Measurements from ENCODE around the gene SPHK2.
"Not testable (repeated sequence)": the region's sequence is repeated elsewhere in the genome, so short reads cannot be mapped to it uniquely, and the experiment has no call there.

The SPHK2 gene

DNA sequence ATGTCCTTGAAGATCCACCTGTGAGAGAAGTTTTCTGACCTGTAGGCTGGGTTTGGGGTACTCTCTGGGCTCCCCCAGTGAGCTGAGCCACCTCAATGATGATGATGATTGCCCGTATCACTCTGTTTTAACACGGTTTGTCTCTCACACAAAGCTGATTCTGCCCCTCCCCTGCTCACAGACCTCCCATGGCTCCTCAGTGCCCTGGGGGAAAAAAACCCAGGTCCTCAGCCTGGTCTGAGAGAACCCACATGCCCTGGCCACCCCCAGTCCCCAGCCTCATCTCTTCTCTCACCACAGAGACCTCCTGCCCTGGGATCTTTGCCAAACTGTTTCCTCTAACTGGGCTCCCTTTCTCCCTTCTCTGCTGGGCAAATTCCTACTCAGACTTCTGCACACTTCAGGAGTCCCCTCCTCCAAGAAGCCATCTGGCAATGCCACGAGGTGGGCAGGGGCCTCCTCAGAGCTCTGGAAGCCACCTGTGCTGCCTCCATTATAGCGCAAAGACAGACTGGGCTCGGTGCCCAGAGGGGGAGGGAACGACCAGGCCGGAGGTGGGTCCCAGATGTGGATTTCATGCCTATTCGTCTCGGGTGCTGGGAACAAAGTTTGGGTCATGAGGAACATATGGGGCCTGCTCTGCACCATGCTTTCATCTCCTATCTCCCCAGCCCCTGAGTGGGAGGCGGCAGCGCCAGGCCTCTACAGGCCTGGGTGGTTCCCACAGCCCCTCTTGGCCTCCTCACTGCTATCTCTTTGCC is 35.2 kb downstream of the SPHK2 start:
- Histone ChIP-seq H3K27me3 (ENCODE audit: insufficient read depth, poor library complexity, severe bottlenecking) (no peaks in the 10 kb centered on the region), H3K27ac (replicated peaks) (no peak overlapping the region), H3K4me3 (replicated peaks; ENCODE audit: insufficient read depth, low read length) (no peak overlapping the region)
- TF ChIP-seq SPI1 (IDR thresholded peaks at IDR 0.05; ENCODE audit: borderline replicate concordance, low read depth) (no peak), POLR2AphosphoS5 (IDR thresholded peaks at IDR 0.05; ENCODE audit: low read depth) (no peak), GABPA (IDR thresholded peaks at IDR 0.05; ENCODE audit: low read depth) (no peak), REST (IDR thresholded peaks at IDR 0.05; ENCODE audit: insufficient replicate concordance, low read depth) (no peak)
- TF ChIP-seq, protein P1, sequence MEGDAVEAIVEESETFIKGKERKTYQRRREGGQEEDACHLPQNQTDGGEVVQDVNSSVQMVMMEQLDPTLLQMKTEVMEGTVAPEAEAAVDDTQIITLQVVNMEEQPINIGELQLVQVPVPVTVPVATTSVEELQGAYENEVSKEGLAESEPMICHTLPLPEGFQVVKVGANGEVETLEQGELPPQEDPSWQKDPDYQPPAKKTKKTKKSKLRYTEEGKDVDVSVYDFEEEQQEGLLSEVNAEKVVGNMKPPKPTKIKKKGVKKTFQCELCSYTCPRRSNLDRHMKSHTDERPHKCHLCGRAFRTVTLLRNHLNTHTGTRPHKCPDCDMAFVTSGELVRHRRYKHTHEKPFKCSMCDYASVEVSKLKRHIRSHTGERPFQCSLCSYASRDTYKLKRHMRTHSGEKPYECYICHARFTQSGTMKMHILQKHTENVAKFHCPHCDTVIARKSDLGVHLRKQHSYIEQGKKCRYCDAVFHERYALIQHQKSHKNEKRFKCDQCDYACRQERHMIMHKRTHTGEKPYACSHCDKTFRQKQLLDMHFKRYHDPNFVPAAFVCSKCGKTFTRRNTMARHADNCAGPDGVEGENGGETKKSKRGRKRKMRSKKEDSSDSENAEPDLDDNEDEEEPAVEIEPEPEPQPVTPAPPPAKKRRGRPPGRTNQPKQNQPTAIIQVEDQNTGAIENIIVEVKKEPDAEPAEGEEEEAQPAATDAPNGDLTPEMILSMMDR (IDR thresholded peaks at IDR 0.05; ENCODE audit: insufficient read depth, low read length): no peak
- DNase-seq (ENCODE audit: low read depth in 1 of 2, low spot score in 1 of 2): no peak

- TF ChIP-seq SPI1 (IDR thresholded peaks at IDR 0.05; ENCODE audit: borderline replicate concordance, low read depth) (no peak), REST (IDR thresholded peaks at IDR 0.05; ENCODE audit: insufficient replicate concordance, low read depth) (no peak), POLR2AphosphoS5 (IDR thresholded peaks at IDR 0.05; ENCODE audit: low read depth) (no peak), GABPA (IDR thresholded peaks at IDR 0.05; ENCODE audit: low read depth) (no peak)
- TF ChIP-seq, protein P1 (IDR thresholded peaks at IDR 0.05; ENCODE audit: insufficient read depth, low read length): no peak
- no peaks in the 10 kb centered on the region for H3K27me3 ChIP-seq (ENCODE audit: insufficient read depth, poor library complexity, severe bottlenecking)
- no peak overlapping the region for H3K27ac ChIP-seq (replicated peaks)
- DNase-seq (ENCODE audit: low read depth in 1 of 2, low spot score in 1 of 2): no peak
- no peak overlapping the region for H3K4me3 ChIP-seq (replicated peaks; ENCODE audit: insufficient read depth, low read length)
Measured at GRCh38 chr19:48656840-48657474, 37.7 kb downstream of the SPHK2 start.

DNA sequence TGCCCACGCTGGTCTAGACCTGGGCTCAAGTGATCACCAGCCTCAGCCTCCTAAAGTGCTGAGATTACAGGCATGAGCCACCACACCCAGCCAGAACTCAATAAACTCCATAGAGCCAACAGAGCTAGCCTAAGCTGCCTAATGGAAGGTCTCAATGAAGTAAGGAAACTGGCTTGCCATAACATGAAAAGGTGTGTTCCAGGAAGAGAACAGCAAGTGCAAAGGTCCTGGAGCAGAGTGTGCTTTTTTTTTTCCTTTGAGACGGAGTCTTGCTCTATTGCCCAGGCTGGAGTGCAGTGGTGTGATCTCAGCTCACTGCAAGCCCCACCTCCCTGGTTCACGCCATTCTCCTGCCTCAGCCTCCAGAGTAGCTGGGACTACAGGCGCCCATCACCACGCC is 38.5 kb downstream of the SPHK2 start:
- DNase-seq (ENCODE audit: low read depth in 1 of 2, low spot score in 1 of 2); H3K27me3 ChIP-seq (ENCODE audit: insufficient read depth, poor library complexity, severe bottlenecking); H3K27ac ChIP-seq (replicated peaks); H3K4me3 ChIP-seq (replicated peaks; ENCODE audit: insufficient read depth, low read length): not testable (repeated sequence)

- TF ChIP-seq, protein P1 (IDR thresholded peaks at IDR 0.05; ENCODE audit: insufficient read depth, low read length): no peak
- TF ChIP-seq GABPA (IDR thresholded peaks at IDR 0.05; ENCODE audit: low read depth) (no peak), SPI1 (IDR thresholded peaks at IDR 0.05; ENCODE audit: borderline replicate concordance, low read depth) (no peak)
- Histone ChIP-seq H3K4me3 (replicated peaks; ENCODE audit: insufficient read depth, low read length) (no peak overlapping the region), H3K27ac (replicated peaks) (no peak overlapping the region), H3K27me3 (ENCODE audit: insufficient read depth, poor library complexity, severe bottlenecking) (no peaks in the 10 kb centered on the region)
- DNase-seq (ENCODE audit: low read depth in 1 of 2, low spot score in 1 of 2): no peak
Measured at GRCh38 chr19:48658483-48658882, 39.2 kb downstream of the SPHK2 start.
